NT2/D1 (cell line): ENCODE measurements around the gene NCMAP.

Source experiments
- SUZ12 ChIP-seq: IDR thresholded peaks from 2 replicates; pipeline ENCODE4 v1.6.1; 2011; ENCODE audit not compliant: insufficient read length, insufficient read depth; ENCODE audit errors: extremely low read depth
- YY1 ChIP-seq: IDR thresholded peaks from 2 replicates; pipeline ENCODE4 v1.6.1; 2011; ENCODE audit not compliant: insufficient read length, insufficient read depth

GRCh38 chr1:24514946-24515345 is 40.9 kb upstream of the NCMAP start:
- no peak for TF ChIP-seq YY1
- no peak for TF ChIP-seq SUZ12
